Measurements from ENCODE around the gene CCR4.
"Not testable (repeated sequence)": the region's sequence is repeated elsewhere in the genome, so short reads cannot be mapped to it uniquely, and the experiment has no call there.

Gene CCR4

GRCh38 chr3:32919920-32920319, 31.5 kb upstream of the CCR4 start:
- TF ChIP-seq, protein P1, sequence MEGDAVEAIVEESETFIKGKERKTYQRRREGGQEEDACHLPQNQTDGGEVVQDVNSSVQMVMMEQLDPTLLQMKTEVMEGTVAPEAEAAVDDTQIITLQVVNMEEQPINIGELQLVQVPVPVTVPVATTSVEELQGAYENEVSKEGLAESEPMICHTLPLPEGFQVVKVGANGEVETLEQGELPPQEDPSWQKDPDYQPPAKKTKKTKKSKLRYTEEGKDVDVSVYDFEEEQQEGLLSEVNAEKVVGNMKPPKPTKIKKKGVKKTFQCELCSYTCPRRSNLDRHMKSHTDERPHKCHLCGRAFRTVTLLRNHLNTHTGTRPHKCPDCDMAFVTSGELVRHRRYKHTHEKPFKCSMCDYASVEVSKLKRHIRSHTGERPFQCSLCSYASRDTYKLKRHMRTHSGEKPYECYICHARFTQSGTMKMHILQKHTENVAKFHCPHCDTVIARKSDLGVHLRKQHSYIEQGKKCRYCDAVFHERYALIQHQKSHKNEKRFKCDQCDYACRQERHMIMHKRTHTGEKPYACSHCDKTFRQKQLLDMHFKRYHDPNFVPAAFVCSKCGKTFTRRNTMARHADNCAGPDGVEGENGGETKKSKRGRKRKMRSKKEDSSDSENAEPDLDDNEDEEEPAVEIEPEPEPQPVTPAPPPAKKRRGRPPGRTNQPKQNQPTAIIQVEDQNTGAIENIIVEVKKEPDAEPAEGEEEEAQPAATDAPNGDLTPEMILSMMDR (conservative IDR thresholded peaks at IDR 0.05; ENCODE audit: control insufficient read depth, insufficient read depth, low read depth, low read length), result no peak
- no peak for DNase-seq (ENCODE audit: low read depth)
- no peak overlapping the region for H3K4me3 ChIP-seq (ENCODE audit: control insufficient read depth, low read depth, low read length)

GRCh38 chr3:32922078-32922477, 29.4 kb upstream of the CCR4 start:
- TF ChIP-seq, protein P1 (conservative IDR thresholded peaks at IDR 0.05; ENCODE audit: control insufficient read depth, insufficient read depth, low read depth, low read length), result no peak
- H3K4me3 ChIP-seq (ENCODE audit: control insufficient read depth, low read depth, low read length), result no peak overlapping the region

DNA sequence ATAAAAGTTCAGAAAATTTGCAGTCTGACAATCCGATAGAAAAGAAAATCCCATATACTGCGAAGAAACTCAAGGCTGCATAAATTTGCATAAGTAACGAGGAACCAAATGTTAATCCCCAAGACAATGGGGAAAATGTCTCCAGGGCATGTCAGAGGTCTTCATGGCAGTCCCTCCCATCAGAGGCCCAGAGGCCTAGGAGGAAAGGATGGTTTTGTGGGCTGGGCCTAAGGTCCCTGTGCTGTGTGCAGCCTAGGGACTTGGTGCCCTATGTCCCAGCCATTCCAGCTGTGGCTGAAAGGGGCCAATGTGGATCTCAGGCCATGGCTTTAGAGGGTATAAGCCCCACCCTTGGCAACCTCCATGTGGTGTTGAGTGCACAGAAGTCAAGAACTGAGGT, 21.3 kb upstream of the CCR4 start:
- no peak for DNase-seq (ENCODE audit: low read depth)
- H3K4me3 ChIP-seq (ENCODE audit: control insufficient read depth, low read depth, low read length), result no peak overlapping the region
- TF ChIP-seq, protein P1 (conservative IDR thresholded peaks at IDR 0.05; ENCODE audit: control insufficient read depth, insufficient read depth, low read depth, low read length), result no peak

More at GRCh38 chr3:32922078-32922477, 29.4 kb upstream of the CCR4 start:
- DNase-seq (ENCODE audit: low read depth), result no peak

GRCh38 chr3:32931273-32931672, 20.2 kb upstream of the CCR4 start:
- not testable (repeated sequence) for DNase-seq (ENCODE audit: low read depth); H3K4me3 ChIP-seq (ENCODE audit: control insufficient read depth, low read depth, low read length)

DNA sequence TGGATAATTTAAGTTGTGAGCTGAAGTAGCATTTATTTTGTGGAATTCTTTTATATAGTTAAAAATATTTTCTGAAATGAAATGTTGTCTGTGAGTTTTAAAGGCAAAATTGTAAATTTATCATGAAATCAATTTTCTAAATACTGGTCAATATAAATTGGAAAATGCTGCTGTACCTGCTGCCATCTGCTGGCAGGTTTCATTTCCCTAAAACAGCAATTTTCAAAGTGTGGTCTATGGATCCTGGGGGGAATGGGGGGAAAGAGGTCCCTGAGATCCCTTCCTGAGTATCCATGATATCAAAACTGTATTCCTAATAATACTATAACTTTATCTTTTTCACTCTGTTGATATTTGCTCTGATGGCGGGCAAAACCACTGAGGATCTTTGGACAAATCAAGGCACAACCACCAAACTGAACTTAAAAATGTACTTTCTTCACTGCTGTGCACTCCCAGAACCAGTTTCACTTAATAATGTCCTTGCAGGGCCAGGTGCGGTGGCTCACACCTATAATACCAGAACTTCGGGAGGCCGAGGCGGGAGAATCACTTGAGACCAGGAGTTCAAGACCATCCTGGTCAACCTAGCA, 17.2 kb upstream of the CCR4 start:
- TF ChIP-seq, protein P1 (conservative IDR thresholded peaks at IDR 0.05; ENCODE audit: control insufficient read depth, insufficient read depth, low read depth, low read length), result peak; percentile 81

DNA sequence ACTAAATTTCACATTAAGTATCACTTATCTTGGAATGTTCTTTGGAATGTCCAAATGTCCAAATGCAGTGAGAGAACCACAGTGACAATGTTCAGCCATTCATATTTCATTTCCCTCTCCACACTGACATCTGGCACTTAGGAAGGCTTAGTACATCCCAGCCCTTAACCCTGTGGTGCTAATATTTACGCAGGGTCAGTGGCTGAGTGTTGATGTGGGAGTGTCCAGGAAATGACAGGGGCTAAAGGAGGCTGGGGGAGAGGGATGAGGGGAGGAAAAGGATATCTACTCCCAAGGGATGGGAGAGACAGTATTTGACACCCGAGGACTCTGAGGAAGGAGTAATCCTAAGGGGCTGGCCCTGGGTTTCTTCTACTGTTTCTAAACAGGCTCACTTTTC, 14.1 kb upstream of the CCR4 start:
- TF ChIP-seq, protein P1 (conservative IDR thresholded peaks at IDR 0.05; ENCODE audit: control insufficient read depth, insufficient read depth, low read depth, low read length), result no peak

More for the DNA sequence above, 17.2 kb upstream of the CCR4 start:
- no peak overlapping the region for H3K4me3 ChIP-seq (ENCODE audit: control insufficient read depth, low read depth, low read length)
- peak; percentile 37 for DNase-seq (ENCODE audit: low read depth)

DNA sequence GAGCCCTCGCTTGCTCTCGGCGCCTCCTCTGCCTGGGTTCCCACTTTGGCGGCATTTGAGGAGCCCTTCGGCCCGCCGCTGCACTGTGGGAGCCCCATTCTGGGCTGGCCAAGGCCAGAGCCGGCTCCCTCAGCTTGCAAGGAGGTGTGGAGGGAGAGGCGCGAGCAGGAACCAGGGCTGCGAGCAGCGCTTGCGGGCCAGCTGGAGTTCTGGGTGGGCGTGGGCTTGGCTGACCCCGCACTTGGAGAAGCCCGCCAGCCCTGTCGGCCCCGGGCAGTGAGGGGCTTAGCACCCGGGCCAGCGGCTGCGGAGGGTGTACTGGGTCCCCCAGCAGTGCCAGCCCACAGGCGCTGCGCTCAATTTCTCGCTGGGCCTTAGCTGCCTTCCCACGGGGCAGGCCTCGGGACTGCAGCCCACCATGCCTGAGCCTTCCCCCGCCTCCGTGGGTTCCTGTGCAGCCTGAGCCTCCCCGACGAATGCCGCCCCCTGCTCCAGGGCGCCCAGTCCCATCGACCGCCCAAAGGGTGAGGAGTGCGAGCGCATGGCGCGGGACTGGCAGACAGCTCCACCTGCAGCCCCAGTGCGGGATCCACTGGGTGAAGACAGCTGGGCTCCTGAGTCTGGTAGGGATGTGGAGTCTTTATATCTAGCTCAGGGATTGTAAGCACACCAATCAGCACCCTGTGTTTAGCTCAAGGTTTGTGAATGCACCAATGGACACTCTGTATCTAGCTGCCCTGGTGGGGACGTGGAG, 11.7 kb upstream of the CCR4 start:
- not testable (repeated sequence) for H3K4me3 ChIP-seq (ENCODE audit: control insufficient read depth, low read depth, low read length); DNase-seq (ENCODE audit: low read depth)

More for the DNA sequence above, 14.1 kb upstream of the CCR4 start:
- DNase-seq (ENCODE audit: low read depth), result no peak
- H3K4me3 ChIP-seq (ENCODE audit: control insufficient read depth, low read depth, low read length), result no peak overlapping the region

Data from fibroblast of mammary gland (primary cell).